Frontal cortex (tissue), 4 donors: Measurements from ENCODE around the gene SDHC. TPM values are rescaled to one million over a fixed set of nuclear protein-coding genes. Genes with fewer than 3 reads are reported as not detected.

Experiments
- DNase-seq, 2 donors: peaks; one replicate each; pipeline ENCODE4 v3.0.0; 2012; ENCODE audit warnings: low spot score in 2 of 2
- FAIRE-seq: peaks from 2 replicates; lab custom pipeline; 2012; peaks lifted over from hg19 to GRCh38; lab: Jason Lieb, UNC
- total RNA-seq: library from RNA; depleted of rRNA; stranded (reverse); fragments of >200 nt; gene quantifications from one replicate; pipeline ENCODE4 v1.2.3, GENCODE V29; 2014
- donor health status: control.
- donor health status: control.
- donor health status: control.

SDHC gene, protein sequence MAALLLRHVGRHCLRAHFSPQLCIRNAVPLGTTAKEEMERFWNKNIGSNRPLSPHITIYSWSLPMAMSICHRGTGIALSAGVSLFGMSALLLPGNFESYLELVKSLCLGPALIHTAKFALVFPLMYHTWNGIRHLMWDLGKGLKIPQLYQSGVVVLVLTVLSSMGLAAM
- 14.7 TPM for total RNA-seq

DNA sequence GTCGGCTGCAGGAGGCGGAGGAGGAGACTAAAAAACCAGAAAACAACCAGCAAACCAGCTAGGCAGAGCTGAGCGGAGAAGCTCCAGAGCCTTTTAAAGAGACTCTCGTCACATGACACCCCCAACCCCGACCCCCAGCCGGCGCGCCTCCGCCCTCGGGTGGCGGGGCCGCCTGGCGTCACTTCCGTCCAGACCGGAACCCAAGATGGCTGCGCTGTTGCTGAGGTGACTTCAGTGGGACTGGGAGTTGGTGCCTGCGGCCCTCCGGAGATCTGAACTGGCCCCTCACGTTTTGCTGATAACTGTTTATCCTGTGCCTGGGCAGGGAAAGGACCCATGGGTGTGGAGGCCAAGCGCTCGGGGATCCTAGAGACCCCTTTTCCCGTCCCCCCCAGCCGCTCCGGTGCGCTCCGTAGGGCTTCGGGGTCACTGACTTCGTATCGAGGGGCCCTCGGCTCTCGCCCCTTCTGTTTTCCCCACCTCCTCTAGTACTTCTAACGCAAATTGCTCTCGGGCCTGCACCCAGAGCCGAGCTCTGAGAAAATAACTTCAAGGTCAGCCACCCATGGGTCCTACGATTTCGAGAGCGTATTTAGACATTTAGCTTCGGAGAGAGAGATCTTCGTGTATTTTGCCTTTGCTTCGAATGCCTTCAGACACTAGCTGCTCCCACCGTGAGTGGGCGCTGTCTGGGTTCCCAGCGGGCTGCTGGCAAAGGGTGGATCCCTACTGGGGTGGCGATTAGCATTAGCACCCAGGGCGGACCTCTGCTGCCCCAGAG lies at the start of gene SDHC:
SDHC (plus strand) TSS at position 181 of the 781 bp plus-strand sequence; CDS start at position 206, 25 bp downstream.
- FAIRE-seq (no peak), DNase-seq (peak; percentile 85 to 91)

DNA sequence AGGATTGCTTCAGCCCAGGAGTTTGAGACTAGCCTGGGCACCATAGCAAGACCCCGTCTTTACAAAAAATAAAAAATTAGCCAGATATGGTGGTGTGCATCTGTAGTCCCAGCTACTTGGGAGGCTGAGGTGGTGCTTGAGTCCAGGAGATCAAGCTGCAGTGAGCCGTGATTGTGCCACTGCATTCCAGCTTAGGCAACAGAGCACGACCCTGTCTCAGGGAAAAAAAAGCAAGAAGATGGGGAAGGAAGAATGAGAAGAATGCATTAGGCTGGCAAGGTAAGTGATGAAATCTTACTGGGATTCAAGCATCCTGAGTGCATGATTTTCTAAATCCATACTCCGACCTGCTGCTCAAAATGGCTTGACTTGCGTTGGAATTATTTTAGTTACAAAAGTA lies 48.9 kb upstream of the SDHC start:
- no peak for DNase-seq
- no peak for FAIRE-seq

DNA sequence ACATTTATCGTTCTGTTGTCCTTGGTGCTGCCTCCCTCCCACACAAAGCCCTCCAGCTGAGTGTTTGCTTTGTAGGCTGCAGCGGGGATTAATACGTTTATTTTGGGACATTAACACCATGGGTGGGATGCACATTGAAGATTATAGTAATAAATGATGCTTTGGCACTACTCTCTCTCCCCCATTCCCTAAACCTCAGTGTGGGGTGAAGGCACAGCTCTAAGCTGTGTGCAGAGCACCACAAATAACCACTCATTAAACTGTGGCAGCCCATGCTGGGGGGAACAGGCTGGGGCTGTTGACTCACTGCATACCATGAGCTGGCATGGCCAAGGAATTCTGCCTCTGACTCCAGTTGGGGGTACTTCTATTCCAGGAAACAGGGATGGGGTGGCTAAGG lies 48.0 kb upstream of the SDHC start:
- FAIRE-seq (no peak), DNase-seq (no peak)

DNA sequence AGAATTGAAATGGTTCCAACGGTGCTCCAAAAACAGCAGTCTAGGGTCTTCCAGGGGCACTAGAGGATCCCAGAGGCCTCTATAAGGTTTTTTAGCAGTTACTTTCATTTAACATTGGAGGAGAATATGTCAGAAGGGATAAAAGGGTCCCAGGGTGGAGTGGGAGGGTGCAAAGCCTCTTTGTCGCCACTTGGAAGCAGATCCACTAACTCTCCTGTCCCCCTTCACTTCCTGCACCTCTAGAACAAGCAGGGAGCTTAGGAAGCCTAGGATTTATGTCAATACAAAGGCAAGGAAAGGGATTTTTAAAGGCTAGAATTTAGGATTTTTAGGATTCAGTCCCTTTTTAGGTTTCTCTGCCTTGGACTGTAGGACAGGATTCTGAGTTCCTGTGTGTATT lies 47.3 kb upstream of the SDHC start:
- DNase-seq (no peak), FAIRE-seq (no peak)

DNA sequence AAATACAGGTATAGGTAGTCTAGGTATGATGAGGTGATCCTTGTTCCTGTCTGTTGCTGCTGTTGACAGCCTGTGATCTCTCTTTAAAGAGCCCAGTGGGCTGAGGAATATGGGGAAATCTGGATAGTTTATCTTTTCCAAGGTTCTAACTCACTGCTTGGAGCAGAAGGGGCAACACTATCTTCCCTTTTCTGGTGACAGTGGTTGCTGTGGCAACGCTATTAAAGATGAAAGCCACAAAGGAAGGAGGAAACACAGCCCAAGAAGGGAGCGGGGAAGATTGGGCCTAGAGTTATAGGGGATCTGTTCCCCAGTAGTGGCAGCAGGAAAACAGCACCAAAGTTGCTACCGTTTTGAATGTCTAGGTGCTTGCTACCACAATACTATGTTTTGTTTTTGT lies 46.9 kb upstream of the SDHC start:
- no peak for DNase-seq
- no peak for FAIRE-seq

DNA sequence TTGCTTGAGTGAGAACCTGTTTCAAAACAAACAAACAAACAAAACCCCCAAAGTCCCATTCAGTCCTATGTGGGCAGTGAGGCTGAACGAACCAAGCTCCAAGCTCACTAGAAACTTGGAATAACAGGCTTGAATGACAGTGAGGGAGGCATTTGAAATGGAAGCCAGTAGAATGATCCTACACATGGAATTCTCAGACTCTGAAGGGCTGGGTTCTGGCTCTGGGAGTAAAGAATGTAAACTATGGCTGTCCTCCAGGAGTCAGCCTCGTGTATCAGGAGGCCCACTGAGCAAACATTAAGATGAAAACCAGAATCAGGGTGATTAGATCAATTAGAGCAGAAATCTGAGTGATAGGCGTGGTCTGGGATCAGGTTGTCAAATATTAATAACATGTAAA lies 40.8 kb upstream of the SDHC start:
- DNase-seq (no peak), FAIRE-seq (no peak)

DNA sequence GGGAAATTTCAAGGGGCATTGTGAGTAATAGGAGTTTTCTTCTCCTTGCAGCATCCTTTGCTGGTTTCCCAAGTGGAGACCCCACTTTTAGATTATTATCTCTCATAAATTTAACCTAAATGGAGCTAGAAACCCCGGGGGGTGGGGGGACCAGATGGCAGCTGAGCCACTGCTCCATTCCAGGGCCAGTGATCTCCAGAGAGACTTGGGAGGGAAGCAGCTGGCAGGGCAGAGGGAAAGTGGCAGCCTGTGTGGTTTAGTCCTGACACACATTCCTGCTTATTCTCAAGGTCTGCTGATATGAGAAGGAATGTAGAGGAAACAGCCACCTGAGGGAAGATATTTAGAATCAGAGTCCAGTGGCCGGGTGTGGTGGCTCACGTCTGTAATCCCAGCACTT lies 39.3 kb upstream of the SDHC start:
- no peak for DNase-seq
- no peak for FAIRE-seq

DNA sequence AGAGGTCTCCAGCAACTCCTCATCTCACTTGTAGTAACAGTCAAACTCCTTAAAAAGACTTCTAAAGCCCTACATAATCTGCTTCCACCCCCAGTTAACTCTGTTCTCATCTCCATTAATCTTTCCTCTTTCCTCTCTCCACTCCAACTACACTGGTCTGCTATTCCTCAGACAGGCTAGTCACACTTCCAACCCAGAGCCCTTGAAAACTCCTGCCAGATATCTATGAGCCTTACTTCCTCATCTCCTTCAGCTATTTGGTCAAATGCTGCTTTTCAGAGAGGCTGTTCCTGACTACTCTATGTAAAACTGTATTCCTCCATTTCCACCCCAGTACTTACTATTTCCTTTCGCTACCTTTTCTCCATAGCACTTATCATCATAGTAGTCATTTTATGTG lies 31.2 kb upstream of the SDHC start:
- FAIRE-seq (no peak), DNase-seq (no peak)

DNA sequence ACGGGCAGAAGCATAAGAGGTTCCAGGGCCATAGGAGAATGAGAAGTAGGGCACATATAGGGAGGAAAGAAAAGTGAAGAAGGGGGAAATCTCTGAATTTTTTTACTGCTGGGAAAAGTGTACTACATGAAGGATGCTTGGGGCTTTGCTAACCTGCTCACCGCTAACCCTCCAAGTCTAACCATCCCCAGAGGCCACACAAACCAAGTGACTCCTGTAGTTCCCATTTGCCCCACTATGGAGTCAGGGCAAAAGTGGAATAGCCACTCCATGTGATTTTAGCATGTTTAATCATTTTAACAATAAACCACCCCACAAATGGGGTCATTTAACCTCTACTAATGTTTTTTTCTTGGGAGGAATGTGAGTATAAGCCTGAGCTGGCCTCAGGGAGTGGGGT lies 29.1 kb upstream of the SDHC start:
- FAIRE-seq = no peak
- no peak for DNase-seq

DNA sequence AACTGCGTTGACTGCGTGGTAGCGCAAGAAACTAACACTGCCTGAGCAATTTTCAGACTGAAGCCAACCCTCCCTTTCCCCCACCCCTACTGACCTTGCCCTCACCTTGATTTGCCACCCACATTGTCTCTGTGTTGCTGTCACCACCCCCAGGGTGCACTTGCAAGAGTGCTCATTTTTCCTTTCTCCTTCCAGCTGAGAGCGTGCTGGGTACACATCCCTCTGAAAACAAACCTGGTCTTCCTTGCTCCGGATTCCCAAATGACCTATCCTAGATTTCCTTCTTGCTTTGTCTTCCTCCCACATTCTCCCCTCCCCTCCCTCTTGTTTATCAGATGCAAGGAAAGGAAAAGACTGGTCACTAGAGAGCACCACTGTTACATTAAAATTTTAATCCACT lies 28.7 kb upstream of the SDHC start:
- no peak for DNase-seq
- no peak for FAIRE-seq

DNA sequence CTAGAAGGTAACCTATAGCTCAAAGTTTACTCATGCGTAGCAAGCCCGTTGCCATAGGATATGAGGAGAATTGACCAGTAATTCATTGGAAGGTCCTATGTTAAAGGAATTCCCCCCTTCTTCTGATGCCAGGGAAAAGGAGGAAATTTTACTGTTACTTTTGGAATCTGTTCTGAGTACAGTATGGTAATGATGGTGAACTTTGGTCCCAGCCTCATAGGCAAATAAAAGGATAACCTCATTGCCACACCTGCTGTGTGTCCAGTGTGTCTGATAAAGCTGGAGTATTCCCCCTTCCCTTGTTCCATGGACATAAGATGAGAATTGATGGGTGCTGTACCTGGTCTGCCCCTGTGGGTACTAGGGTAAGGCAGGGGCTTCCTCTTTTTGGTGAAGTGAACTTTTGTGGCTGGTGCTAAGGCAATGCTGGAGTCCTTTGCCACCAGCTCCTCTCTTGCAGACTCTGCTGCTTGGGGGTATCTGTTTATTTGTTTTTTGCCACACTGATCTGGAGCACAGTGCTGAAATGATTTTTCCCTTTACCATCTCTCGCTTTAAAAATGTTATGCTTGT lies 26.6 kb upstream of the SDHC start:
- DNase-seq = no peak
- FAIRE-seq = no peak

DNA sequence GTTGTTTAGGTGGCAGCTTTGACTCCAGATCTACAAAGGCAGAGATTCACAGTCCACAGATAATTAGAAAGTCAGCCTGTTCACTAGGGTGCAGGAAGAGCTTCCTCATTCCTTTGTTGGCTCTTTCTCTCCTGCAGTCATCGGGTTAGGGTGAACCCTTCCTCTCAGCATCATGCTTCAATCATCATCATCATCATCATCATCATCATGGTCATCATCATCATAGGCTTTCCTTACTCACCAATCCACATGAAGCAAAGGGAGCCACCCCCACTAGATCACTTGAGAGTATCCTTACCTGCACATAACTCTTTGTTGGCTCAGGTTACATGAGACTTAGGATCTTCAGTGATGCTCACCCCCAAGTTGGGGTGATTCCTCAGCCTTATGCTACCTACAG lies 23.4 kb upstream of the SDHC start:
- DNase-seq = no peak
- no peak for FAIRE-seq

DNA sequence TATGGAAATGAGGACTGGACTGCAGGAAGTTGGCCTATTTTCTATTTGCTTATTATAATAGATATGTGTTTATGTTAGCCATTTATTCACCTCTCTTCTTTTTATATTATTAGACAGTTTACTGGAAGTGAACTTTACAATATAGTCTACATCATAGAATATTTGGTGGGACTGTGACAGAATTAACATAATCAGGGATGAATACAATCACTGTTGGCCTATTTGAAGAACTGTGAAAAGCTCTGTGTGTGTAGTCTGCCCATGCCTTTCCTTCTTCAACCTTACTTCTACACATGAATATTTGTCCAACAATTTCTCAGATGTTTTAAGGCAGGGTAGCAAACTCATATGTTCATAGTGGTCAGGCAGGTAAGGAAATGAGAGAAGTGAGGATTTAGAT lies 16.8 kb upstream of the SDHC start:
- FAIRE-seq (no peak), DNase-seq (no peak)

DNA sequence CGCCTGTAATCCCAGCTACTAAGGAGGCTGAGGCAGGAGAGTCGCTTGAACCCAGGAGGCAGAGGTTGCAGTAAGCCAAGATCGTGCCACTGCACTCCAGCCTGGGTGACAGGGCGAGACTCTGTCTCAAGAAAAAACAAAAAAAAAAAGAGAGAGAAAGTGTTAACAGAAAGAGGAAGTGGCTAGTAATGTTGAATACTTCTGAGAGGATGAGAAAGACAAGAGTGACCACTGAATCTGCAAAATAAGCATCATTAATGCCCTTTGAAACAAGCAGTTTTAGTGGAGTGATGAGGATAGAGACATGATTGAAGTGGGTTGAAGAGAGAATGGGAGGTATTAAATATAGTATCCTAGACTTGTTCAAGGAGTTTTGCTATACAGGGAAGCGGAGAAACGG lies 16.1 kb upstream of the SDHC start:
- no peak for FAIRE-seq
- no peak for DNase-seq

DNA sequence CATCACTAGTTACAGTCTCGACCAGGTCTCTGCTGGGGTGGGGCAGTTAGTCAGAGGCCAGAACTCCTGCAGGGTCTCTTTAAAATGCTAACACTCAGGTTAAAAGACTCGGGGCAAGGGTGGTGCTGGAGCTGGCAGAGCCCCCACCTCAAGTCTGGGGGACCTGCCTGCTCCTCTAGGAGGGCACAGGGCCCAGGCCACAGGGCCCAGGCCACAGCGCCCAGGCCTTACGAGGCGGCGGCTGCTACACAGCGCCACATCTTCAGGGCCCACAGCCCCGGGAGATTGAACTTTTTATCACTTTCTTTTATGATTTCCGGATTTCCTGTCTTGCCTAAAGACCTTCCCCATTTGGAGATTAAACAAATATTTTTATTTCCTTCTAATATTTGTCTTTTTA lies 14.8 kb upstream of the SDHC start:
- DNase-seq = no peak
- FAIRE-seq = no peak

DNA sequence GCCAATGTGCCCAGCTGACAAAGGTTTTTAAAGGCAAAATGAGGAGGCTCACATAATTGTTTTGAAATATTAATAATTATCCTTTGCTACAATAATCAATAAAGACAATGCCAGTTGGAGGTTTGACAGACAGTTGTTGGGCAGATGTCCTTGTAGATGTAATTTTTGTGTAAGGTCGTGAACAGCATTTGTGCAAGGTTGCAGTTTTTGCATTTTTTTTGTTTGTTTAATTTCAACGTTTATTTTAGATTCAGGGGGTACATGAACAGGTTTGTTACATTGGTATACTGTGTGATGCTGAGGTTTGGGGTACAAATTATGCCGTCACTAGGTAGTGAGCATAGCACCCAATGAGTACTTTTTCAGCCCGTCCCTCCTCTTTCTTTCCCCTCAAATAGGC lies 13.7 kb upstream of the SDHC start:
- DNase-seq (no peak), FAIRE-seq (no peak)

DNA sequence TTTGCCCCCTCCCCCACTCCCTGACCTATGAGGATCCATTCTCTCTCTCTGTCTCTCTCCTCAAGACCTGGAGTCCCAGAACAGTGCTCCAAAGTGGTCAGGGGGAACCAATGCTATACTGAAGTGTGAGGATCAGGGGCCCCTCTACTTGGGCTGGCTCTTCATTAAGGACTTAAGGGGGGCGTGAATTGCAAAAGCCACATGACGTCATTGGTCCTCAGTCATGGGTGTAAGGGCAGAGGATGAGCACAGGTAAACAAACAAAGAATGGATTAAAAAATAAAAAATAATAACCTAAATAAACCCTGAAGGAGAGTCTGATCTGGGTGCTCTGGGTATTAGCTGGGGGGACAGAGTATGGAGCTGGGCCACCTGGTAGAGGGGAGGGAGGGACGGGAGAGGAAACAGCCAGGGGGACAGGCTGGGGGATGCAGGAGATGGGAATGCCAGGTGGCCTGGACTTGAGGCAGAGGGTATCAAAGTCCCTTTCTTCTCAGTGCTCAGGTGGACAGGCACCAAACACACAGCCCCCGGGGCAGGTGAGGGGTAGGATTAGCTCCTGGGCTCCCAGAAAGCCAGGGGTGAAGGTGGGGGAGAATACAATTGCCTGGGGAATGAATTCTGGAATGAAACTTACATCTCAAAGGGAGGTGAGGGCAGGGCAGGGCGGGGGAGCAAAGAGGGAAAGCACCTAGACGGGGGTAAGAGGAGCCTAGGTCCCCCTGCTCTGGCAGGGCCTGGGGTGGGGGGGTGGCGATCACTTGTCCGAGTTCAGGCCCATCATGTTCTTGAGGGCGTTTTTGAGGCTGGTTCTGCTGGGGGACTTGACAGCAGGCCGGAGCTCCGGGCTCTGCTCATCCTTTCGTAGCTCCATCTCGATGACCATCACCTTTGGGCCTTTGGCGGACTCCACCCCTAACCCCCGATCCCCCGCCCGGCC lies 9.0 kb upstream of the SDHC start:
- FAIRE-seq = no peak
- no peak for DNase-seq

DNA sequence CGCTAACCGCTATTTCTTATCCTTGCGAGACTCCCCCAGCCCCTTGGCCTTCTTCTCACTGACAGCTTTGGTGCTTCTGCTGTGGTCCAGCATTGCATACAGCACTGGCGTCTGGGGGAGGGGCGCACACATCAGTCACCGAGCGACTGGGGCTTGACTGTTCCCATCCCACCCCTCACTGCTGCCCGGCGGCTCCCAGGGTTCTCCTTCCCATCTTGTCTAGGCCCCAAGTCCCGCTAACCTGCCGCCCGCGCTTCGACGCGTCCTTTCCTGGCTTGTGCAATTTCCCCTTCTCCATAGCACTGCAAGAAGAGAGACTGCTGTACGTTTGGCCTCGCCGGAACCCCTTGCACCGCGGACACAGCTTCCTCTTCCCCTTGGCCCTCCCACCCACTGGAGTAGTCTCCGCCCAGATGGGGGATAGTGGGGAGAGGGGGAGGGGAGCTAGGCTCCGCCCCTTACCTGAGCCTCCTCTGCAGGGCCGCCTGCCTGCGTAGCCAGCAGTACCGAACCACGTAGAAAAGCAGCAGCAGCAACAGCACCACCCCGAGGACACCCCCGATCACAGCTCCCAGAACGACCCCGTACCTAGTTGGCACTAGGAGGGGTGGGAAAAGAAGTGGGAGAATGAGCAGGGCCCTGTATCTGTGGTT lies 8.2 kb upstream of the SDHC start:
- peak; percentile 45 to 75 for DNase-seq
- no peak for FAIRE-seq

DNA sequence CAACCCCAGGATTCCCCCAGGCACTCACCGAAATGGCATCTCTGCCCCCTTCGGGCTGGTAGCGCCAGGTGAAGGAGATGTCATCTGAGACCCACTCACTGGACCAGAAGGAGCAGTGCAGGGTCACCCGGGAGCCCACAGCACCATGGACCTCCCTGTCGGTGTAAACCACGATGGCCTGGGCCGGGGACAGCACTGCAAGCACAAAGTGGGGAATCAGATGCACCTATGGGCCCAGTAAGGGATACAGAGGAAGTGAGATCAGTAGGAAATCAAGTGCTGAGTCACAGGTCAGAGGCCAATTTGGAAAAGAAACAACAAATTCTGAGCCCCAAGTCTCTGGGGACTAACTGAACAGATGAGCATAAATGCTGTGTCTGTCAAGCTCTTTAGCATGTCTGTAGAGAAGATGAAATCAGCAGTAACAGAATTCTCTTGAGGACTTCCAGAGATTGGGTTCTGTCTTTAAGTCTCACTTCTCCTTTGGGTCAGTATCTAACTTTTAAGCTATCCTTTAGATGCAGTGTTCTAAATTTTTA lies 6.9 kb upstream of the SDHC start:
- DNase-seq = peak in 1 of 2 donors; percentile 40
- no peak for FAIRE-seq
